Neural progenitor cell (in vitro differentiated cells): ENCODE data around the gene TRIO. TPM values are rescaled to one million over a fixed set of nuclear protein-coding genes. Genes with fewer than 3 reads are reported as not detected.

Experiments used
- DNase-seq: peaks from one replicate; pipeline ENCODE4 v3.0.0-alpha.2; 2016; ENCODE audit warnings: low spot score
- H2AFZ ChIP-seq: fragments of 200-600 bp; sonication (generic); replicated peaks from 2 replicates; pipeline ENCODE4 v1.6.1; 2016; ENCODE audit warnings: antibody characterized with exemption
- H3F3A ChIP-seq: fragments of 200-600 bp; sonication (generic); 2 replicates; pipeline ENCODE4 v1.6.1; 2016; ENCODE audit warnings: antibody characterized with exemption, low read depth
- H3K27ac ChIP-seq: fragments of 200-600 bp; sonication (generic); 2 replicates; pipeline ENCODE4 v1.5.1; 2016; ENCODE audit warnings: mild to moderate bottlenecking
- H3K27me3 ChIP-seq: fragments of 200-600 bp; sonication (generic); 2 replicates; pipeline ENCODE4 v1.6.1; 2016; ENCODE audit warnings: mild to moderate bottlenecking, moderate library complexity
- H3K36me3 ChIP-seq: fragments of 200-600 bp; sonication (generic); 2 replicates; pipeline ENCODE4 v1.5.1; 2016
- H3K4me1 ChIP-seq: fragments of 200-600 bp; sonication (generic); 2 replicates; pipeline ENCODE4 v1.6.1; 2016; ENCODE audit warnings: mixed run types
- H3K4me2 ChIP-seq: fragments of 200-600 bp; sonication (generic); 2 replicates; pipeline ENCODE4 v1.6.1; 2016
- H3K4me3 ChIP-seq: fragments of 200-600 bp; sonication (generic); 2 replicates; pipeline ENCODE4 v1.5.1; 2016
- H3K79me2 ChIP-seq: fragments of 200-600 bp; sonication (generic); 2 replicates; pipeline ENCODE4 v1.6.1; 2016; ENCODE audit warnings: low read depth
- H3K9ac ChIP-seq: fragments of 200-600 bp; sonication (generic); 2 replicates; pipeline ENCODE4 v1.6.1; 2016
- H3K9me3 ChIP-seq: fragments of 200-600 bp; sonication (generic); 2 replicates; pipeline ENCODE4 v1.5.1; 2016; ENCODE audit warnings: low read depth
- H4K20me1 ChIP-seq: fragments of 200-600 bp; sonication (generic); 2 replicates; pipeline ENCODE4 v1.6.1; 2016; ENCODE audit warnings: low read depth
- H3K27ac Mint-ChIP-seq: 3 replicates; pipeline ENCODE4 v1.8.0; 2021; ENCODE audit warnings: mixed read lengths
- H3K27me3 Mint-ChIP-seq: 2 replicates; pipeline ENCODE4 v1.8.0; 2022; ENCODE audit warnings: low read depth, mild to moderate bottlenecking, inconsistent platforms, moderate library complexity, mixed read lengths; ENCODE audit not compliant: insufficient read depth
- H3K36me3 Mint-ChIP-seq: 3 replicates; pipeline ENCODE4 v1.8.0; 2021; ENCODE audit warnings: mixed read lengths
- H3K4me1 Mint-ChIP-seq: 3 replicates; pipeline ENCODE4 v1.8.0; 2021; ENCODE audit warnings: mixed read lengths
- H3K4me3 Mint-ChIP-seq: 3 replicates; pipeline ENCODE4 v1.8.0; 2021; ENCODE audit warnings: mild to moderate bottlenecking, moderate library complexity, mixed read lengths
- H3K9me3 Mint-ChIP-seq: 3 replicates; pipeline ENCODE4 v1.8.0; 2020; ENCODE audit warnings: mixed read lengths
- CTCF ChIP-seq: fragments of 200-600 bp; sonication (generic); IDR thresholded peaks from 2 replicates; pipeline ENCODE4 v1.5.1; 2017; ENCODE audit warnings: antibody characterized with exemption, mild to moderate bottlenecking
- EZH2 ChIP-seq: fragments of 200-600 bp; sonication (generic); IDR thresholded peaks from 2 replicates; pipeline ENCODE4 v1.6.1; 2017; ENCODE audit warnings: antibody characterized with exemption, mild to moderate bottlenecking, moderate library complexity
- EZH2phosphoT487 ChIP-seq: fragments of 200-600 bp; sonication (generic); IDR thresholded peaks from 2 replicates; pipeline ENCODE4 v1.6.1; 2017; ENCODE audit warnings: antibody characterized with exemption
- total RNA-seq: library from RNA; depleted of rRNA; stranded (reverse); fragments of >200 nt; gene quantifications from 2 replicates; pipeline ENCODE4 v1.2.3, GENCODE V29; 2015; ENCODE audit warnings: low replicate concordance

Gene TRIO
- total RNA-seq, 1 donor from 2014 or later: 84.7 TPM

GRCh38 chr5:14112998-14113652, 30.0 kb upstream of the TRIO start:
- Mint-ChIP-seq H3K36me3 (no peaks in the 10 kb centered on the region), H3K27me3 (peaks cover 9% of the 10 kb centered on the region), H3K9me3 (peaks cover 6% of the 10 kb centered on the region), H3K27ac (no peak overlapping the region), H3K4me3 (no peak overlapping the region), H3K4me1 (peaks cover 1% of the 10 kb centered on the region)
- Histone ChIP-seq H3K4me1 (no peaks in the 10 kb centered on the region), H3K9me3 (no peaks in the 10 kb centered on the region), H4K20me1 (no peaks in the 10 kb centered on the region), H3K36me3 (no peaks in the 10 kb centered on the region), H3K9ac (no peak overlapping the region), H3K79me2 (no peaks in the 10 kb centered on the region), H3K4me3 (no peak overlapping the region), H3K27ac (no peak overlapping the region), H3F3A (no peaks in the 10 kb centered on the region), H2AFZ (no peak overlapping the region), H3K27me3 (peaks cover 2% of the 10 kb centered on the region), H3K4me2 (no peak overlapping the region)
- TF ChIP-seq CTCF (no peak), EZH2 (no peak), EZH2phosphoT487 (no peak)
- DNase-seq: no peak

- Histone ChIP-seq H3K36me3 (no peaks in the 10 kb centered on the region), H3F3A (no peaks in the 10 kb centered on the region), H3K27ac (no peak overlapping the region), H2AFZ (no peak overlapping the region), H3K27me3 (peaks cover 2% of the 10 kb centered on the region), H3K4me1 (peaks cover 11% of the 10 kb centered on the region), H4K20me1 (no peaks in the 10 kb centered on the region), H3K9ac (no peak overlapping the region), H3K79me2 (no peaks in the 10 kb centered on the region), H3K4me2 (no peak overlapping the region), H3K4me3 (no peak overlapping the region), H3K9me3 (no peaks in the 10 kb centered on the region)
- DNase-seq: no peak
- Mint-ChIP-seq H3K27ac (no peak overlapping the region), H3K4me3 (no peak overlapping the region), H3K4me1 (peaks cover 17% of the 10 kb centered on the region), H3K27me3 (peaks cover 9% of the 10 kb centered on the region), H3K36me3 (no peaks in the 10 kb centered on the region), H3K9me3 (peaks cover 4% of the 10 kb centered on the region)
- no peak for TF ChIP-seq CTCF
- no peak for TF ChIP-seq EZH2
- TF ChIP-seq EZH2phosphoT487: no peak
These were observed 28.4 kb upstream of the TRIO start for GRCh38 chr5:14114615-14115251.

- peaks cover 2% of the 10 kb centered on the region for H3K27me3 ChIP-seq
- peaks cover 11% of the 10 kb centered on the region for H3K4me1 ChIP-seq
- no peak overlapping the region for H3K4me2 ChIP-seq
- H3K4me3 Mint-ChIP-seq: no peak overlapping the region
- no peaks in the 10 kb centered on the region for H3K9me3 ChIP-seq
- H3F3A ChIP-seq: no peaks in the 10 kb centered on the region
- H4K20me1 ChIP-seq: no peaks in the 10 kb centered on the region
- H3K27ac Mint-ChIP-seq: no peak overlapping the region
- H3K27me3 Mint-ChIP-seq: peaks cover 9% of the 10 kb centered on the region
- no peak overlapping the region for H2AFZ ChIP-seq
- H3K36me3 ChIP-seq: no peaks in the 10 kb centered on the region
- H3K9me3 Mint-ChIP-seq: peaks cover 2% of the 10 kb centered on the region
- TF ChIP-seq EZH2phosphoT487 (no peak), EZH2 (no peak), CTCF (no peak)
- H3K36me3 Mint-ChIP-seq: no peaks in the 10 kb centered on the region
- no peak overlapping the region for H3K9ac ChIP-seq
- no peak for DNase-seq
- no peaks in the 10 kb centered on the region for H3K79me2 ChIP-seq
- H3K27ac ChIP-seq: no peak overlapping the region
- peaks cover 17% of the 10 kb centered on the region for H3K4me1 Mint-ChIP-seq
- H3K4me3 ChIP-seq: no peak overlapping the region
These were observed 27.7 kb upstream of the TRIO start for GRCh38 chr5:14115323-14115895.
